Keratinocyte (primary cell): ENCODE results near the gene USP4. TPM values are rescaled to one million over a fixed set of nuclear protein-coding genes. Genes with fewer than 3 reads are reported as not detected.

Source experiments
- DNase-seq: peaks from one replicate; pipeline ENCODE4 v3.0.0-alpha.2; 2011; ENCODE audit warnings: low read depth, missing footprints, low spot score
- FAIRE-seq: peaks from 2 replicates; lab custom pipeline; 2011; peaks lifted over from hg19 to GRCh38; lab: Jason Lieb, UNC
- H2AFZ ChIP-seq: 2 replicates; pipeline ENCODE4 v1.6.0; 2012; ENCODE audit warnings: low read length, control low read depth, inconsistent platforms; ENCODE audit not compliant: control insufficient read depth
- H3K27ac ChIP-seq: 2 replicates; pipeline ENCODE4 v1.5.1; 2011; ENCODE audit warnings: low read length; ENCODE audit not compliant: control insufficient read depth, insufficient read depth
- H3K27me3 ChIP-seq: 3 replicates; pipeline ENCODE4 v1.6.0; 2011; ENCODE audit warnings: low read length; ENCODE audit not compliant: control insufficient read depth, insufficient read depth; ENCODE audit errors: extremely low read depth
- H3K36me3 ChIP-seq, 2 experiments: 2 replicates in 1 of 2; 3 replicates in 1 of 2; pipeline ENCODE4 v1.5.1; 2011; ENCODE audit warnings: low read length in 2 of 2, mild to moderate bottlenecking in 1 of 2; ENCODE audit not compliant: control insufficient read depth in 2 of 2, insufficient read depth in 2 of 2; ENCODE audit errors: extremely low read depth in 1 of 2
- H3K4me1 ChIP-seq: 3 replicates; pipeline ENCODE4 v1.5.1; 2011; ENCODE audit warnings: low read length; ENCODE audit not compliant: control insufficient read depth, insufficient read depth; ENCODE audit errors: extremely low read depth
- H3K4me2 ChIP-seq: 3 replicates; pipeline ENCODE4 v1.6.0; 2011; ENCODE audit warnings: low read depth, low read length; ENCODE audit not compliant: control insufficient read depth, insufficient read depth; ENCODE audit errors: extremely low read depth
- H3K4me3 ChIP-seq, 3 experiments: fragments of 200-600 bp in 1 of 3; sonication (generic) in 1 of 3; 2 replicates in 2 of 3; 3 replicates in 1 of 3; pipeline ENCODE4 v1.5.1; 2011 to 2016; ENCODE audit warnings: low read length in 3 of 3, mild to moderate bottlenecking in 3 of 3, control low read depth in 2 of 3, inconsistent platforms in 1 of 3, low read depth in 1 of 3, mixed read lengths in 1 of 3, mixed run types in 1 of 3, moderate library complexity in 1 of 3; ENCODE audit not compliant: control insufficient read depth in 2 of 3, insufficient read depth in 2 of 3; ENCODE audit errors: extremely low read depth in 1 of 3
- H3K79me2 ChIP-seq: 2 replicates; pipeline ENCODE4 v1.6.0; 2012; ENCODE audit warnings: low read length; ENCODE audit not compliant: control insufficient read depth, insufficient read depth
- H3K9ac ChIP-seq: 3 replicates; pipeline ENCODE4 v1.6.0; 2011; ENCODE audit warnings: low read length; ENCODE audit not compliant: control insufficient read depth, insufficient read depth; ENCODE audit errors: extremely low read depth
- H3K9me1 ChIP-seq: 3 replicates; pipeline ENCODE4 v1.6.0; 2011; ENCODE audit warnings: low read length; ENCODE audit not compliant: control insufficient read depth, insufficient read depth; ENCODE audit errors: extremely low read depth
- H3K9me3 ChIP-seq: 2 replicates; pipeline ENCODE4 v1.5.1; 2012; ENCODE audit warnings: low read depth, low read length; ENCODE audit not compliant: control insufficient read depth
- H4K20me1 ChIP-seq: 3 replicates; pipeline ENCODE4 v1.6.0; 2011; ENCODE audit warnings: low read length; ENCODE audit not compliant: control insufficient read depth, insufficient read depth; ENCODE audit errors: extremely low read depth
- EZH2 ChIP-seq: IDR thresholded peaks from one replicate; pipeline ENCODE4 v1.6.1; 2012; ENCODE audit warnings: inconsistent platforms, mild to moderate bottlenecking, low read length, moderate library complexity
- dilution Hi-C: fragments of 300-500 bp; cut with MboI; formaldehyde crosslinking; loops from one replicate; pipeline ENCODE4 v1.7.0; 2020; ENCODE audit warnings: low sequenced_read_pairs; ENCODE audit not compliant: extremely low pct_ligation_motif_present
- polyA plus RNA-seq, 5 experiments: library from polyadenylated mRNA; depleted of rRNA in 3 of 5; stranded (reverse) in 3 of 5; stranded (forward) in 1 of 5; unstranded in 1 of 5; fragments of >200 nt; gene quantifications; 1 replicate in 1 of 5; 2 replicates in 3 of 5; 3 replicates in 1 of 5; pipeline versions ENCODE4 v1.2.1 to v1.2.3, GENCODE V29; 2011 to 2012; ENCODE audit warnings: missing spikeins in 2 of 5, low read depth in 1 of 5, low replicate concordance in 1 of 5
- TF ChIP-seq, protein P1 (sequence below), 3 experiments: IDR thresholded peaks in 1 of 3; conservative IDR thresholded peaks in 1 of 3; optimal IDR thresholded peaks in 1 of 3; 2 replicates in 2 of 3; 3 replicates in 1 of 3; pipeline versions ENCODE3 to v1.5.1; 2011; ENCODE audit warnings: low read length in 3 of 3, mild to moderate bottlenecking in 3 of 3, moderate library complexity in 2 of 3, control low read depth in 1 of 3, inconsistent platforms in 1 of 3; ENCODE audit not compliant: insufficient read depth in 2 of 3; ENCODE audit errors: extremely low read depth in 1 of 3

The USP4 gene
- polyA plus RNA-seq, 1 donor (not counting 4 experiments of a cell fraction or from before 2014, with no cell fraction given), result 47.8 TPM

- H3K4me1 ChIP-seq, result no peaks in the 10 kb centered on the region
- no peak overlapping the region for H3K27ac ChIP-seq
- no peak overlapping the region for H3K4me2 ChIP-seq
- no peak overlapping the region for H3K9ac ChIP-seq
- H3K36me3 ChIP-seq, result peaks cover 21 to 26% of the 10 kb centered on the region in 2 experiments
- no peak for FAIRE-seq
- H2AFZ ChIP-seq, result no peak overlapping the region
- H3K9me3 ChIP-seq, result no peaks in the 10 kb centered on the region
- TF ChIP-seq, protein P1, sequence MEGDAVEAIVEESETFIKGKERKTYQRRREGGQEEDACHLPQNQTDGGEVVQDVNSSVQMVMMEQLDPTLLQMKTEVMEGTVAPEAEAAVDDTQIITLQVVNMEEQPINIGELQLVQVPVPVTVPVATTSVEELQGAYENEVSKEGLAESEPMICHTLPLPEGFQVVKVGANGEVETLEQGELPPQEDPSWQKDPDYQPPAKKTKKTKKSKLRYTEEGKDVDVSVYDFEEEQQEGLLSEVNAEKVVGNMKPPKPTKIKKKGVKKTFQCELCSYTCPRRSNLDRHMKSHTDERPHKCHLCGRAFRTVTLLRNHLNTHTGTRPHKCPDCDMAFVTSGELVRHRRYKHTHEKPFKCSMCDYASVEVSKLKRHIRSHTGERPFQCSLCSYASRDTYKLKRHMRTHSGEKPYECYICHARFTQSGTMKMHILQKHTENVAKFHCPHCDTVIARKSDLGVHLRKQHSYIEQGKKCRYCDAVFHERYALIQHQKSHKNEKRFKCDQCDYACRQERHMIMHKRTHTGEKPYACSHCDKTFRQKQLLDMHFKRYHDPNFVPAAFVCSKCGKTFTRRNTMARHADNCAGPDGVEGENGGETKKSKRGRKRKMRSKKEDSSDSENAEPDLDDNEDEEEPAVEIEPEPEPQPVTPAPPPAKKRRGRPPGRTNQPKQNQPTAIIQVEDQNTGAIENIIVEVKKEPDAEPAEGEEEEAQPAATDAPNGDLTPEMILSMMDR (optimal IDR thresholded peaks at IDR 0.05 in 1 of 3, IDR thresholded peaks at IDR 0.05 in 1 of 3, conservative IDR thresholded peaks at IDR 0.05 in 1 of 3; ENCODE audit: extremely low read depth in 1 of 3, insufficient read depth in 2 of 3, low read length in 3 of 3), result no peak
- no peak for TF ChIP-seq EZH2
- DNase-seq, result no peak
- H3K4me3 ChIP-seq, result no peak overlapping the region
- H4K20me1 ChIP-seq, result no peaks in the 10 kb centered on the region
- H3K27me3 ChIP-seq, result no peaks in the 10 kb centered on the region
- dilution Hi-C loops, result no loop called here
- peaks cover 32% of the 10 kb centered on the region for H3K79me2 ChIP-seq
- H3K9me1 ChIP-seq, result no peaks in the 10 kb centered on the region
These were observed 5.8 kb downstream of the USP4 start for GRCh38 chr3:49333916-49334633.

DNA sequence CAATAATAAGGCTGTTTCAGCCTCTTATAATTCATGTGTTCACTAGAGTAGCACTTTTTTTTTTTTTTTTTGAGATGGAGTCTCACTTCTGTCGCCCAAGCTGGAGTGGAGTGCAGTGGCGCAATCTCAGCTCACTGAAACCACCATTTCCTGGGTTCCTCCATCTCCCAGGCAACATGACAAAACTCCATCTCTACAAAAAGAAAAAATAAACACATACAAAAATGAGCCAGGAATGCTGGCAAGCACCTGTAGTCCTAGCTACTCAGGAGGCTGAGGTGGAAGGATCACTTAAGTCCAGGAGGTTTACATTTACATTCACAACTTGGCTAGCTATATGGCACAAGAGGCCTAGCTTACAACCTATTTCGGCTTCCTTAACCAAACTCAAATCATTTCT, 6.8 kb downstream of the USP4 start:
- Histone ChIP-seq H3K4me3 (no peak overlapping the region), H2AFZ (no peak overlapping the region), H3K36me3 (peaks cover 22 to 26% of the 10 kb centered on the region in 2 experiments), H3K4me1 (peaks cover 3% of the 10 kb centered on the region), H3K9me1 (no peaks in the 10 kb centered on the region), H3K9me3 (no peaks in the 10 kb centered on the region), H4K20me1 (no peaks in the 10 kb centered on the region), H3K27me3 (no peaks in the 10 kb centered on the region), H3K79me2 (peaks cover 23% of the 10 kb centered on the region), H3K9ac (no peak overlapping the region), H3K4me2 (no peak overlapping the region), H3K27ac (no peak overlapping the region)
- dilution Hi-C loops, result no loop called here
- FAIRE-seq (no peak), DNase-seq (no peak)
- TF ChIP-seq, protein P1 (optimal IDR thresholded peaks at IDR 0.05 in 1 of 3, IDR thresholded peaks at IDR 0.05 in 1 of 3, conservative IDR thresholded peaks at IDR 0.05 in 1 of 3; ENCODE audit: extremely low read depth in 1 of 3, insufficient read depth in 2 of 3, low read length in 3 of 3), result no peak
- TF ChIP-seq EZH2, result no peak
